NCI-H2107 treated with DMSO at 0.1 percent for 48 hours (cell line): ENCODE results near the gene AFAP1L2.

ENCODE experiments used
- DNase-seq: peaks from one replicate; lab custom pipeline; 2025; ENCODE audit not compliant: unreplicated experiment; lab: John Stamatoyannopoulos, UW

The AFAP1L2 gene

DNA sequence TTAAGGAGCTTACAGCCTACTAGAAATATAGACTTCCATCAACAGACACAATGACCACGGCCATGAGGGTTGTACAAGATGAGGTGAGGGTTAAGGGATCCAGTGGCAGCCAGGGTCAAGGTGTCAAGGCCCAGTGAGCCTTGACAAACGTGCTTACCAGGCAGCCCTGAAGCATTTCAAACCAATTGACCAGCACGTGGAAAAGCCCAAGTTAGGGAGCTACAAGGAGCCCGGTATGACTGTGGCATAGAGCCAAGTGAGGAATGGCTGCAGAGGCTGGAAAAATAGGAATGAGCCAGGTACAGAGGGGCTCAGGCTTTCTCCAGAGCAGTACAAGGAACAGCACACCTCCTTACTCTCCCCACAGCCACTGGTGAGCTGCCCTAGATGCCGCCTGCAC, 12.7 kb downstream of the AFAP1L2 start:
- no peak for DNase-seq

DNA sequence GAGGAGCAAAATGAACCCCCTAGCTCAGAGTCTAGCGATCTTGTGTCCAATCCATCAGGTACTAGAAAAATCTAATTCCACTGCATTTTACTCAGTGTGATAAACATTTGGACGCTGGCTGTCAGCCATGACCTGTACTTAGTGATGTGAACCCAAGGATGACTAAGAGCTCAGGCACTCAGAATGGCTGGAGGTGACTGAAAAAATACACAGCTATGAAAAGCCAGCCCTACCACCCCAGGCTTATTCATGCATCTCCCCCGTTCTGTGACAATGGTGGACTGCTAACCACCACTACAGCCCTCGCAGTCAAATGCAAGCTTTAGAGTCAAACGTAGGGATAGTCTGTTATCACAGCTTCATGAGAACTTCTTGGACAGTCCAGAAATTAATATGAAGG, 14.9 kb downstream of the AFAP1L2 start:
- no peak for DNase-seq

DNA sequence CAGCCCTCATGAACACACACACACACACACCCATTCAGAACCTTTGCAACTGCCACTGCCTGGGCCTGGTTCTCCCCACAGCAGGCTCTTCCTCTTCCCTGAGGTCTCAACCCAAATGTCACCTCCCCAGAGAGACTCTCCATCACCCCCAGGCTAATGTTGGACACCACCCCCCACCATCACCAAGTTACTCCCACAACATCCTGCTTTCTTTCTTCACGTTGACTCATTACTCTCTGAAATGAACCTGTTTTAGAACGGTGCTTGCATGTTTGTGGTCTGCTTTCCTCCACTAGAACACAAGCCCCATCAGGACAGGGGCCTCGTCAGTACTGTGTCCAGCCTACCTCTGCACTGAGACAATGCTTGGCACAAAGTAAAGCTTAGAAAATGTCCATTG, 16.0 kb downstream of the AFAP1L2 start:
- no peak for DNase-seq

DNA sequence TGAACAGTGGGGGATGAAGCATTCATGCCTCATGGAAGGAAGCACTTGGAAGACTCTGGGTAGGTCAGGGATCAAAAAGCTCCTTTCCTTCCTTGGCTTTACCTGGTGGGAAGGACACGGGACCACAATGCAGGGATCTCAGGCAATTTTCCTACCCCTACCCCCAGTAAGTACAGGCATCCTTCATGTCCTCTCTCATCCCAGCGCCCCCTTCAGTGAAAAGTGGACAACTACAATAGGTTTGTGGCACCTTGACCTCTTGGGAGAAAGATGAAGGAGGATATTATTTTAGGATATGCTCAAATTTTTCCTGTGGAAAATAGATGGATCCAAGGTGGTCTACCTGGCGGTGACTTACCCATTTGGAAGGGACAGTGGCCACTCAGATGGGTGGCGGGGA, 16.5 kb downstream of the AFAP1L2 start:
- DNase-seq = no peak

DNA sequence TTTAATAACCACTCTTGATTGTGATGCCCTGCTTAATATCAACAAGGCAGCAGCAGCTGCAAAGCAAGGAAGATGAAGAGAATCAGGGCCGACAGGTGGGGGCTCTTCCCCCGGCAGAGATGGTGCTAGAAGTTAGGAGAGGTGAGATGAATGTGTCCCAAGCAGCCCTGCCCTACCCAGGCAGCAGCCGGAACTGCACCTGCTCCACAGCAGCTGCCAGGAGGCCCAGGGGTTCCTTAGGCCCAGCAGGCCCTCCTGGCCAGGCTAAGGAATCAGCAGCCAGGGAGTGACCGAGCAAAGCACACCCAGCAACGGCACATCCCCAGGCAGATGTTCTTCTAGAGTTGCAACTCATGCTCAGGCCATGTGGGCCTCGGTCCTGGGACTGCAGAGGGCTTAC, 17.9 kb downstream of the AFAP1L2 start:
- DNase-seq = no peak

DNA sequence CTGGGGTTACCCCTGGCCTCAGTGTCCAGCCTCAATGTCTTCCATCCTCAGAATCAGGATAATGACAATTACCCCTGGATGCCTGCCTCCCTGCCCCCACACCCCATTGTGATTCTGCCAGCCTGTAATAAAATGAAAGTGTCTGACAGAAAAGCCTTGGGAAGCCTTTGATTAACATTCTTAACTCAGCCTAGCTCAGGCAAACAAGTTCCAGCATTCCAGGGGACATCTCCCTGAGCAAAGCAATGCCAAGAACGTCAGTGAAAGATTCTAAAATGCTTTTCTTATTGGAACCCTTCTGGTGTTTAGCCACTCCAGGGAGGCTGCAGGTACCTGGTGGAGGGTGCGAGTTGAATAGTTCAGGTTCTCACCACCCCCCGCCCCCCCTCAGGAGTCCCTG, 18.7 kb downstream of the AFAP1L2 start:
- no peak for DNase-seq

DNA sequence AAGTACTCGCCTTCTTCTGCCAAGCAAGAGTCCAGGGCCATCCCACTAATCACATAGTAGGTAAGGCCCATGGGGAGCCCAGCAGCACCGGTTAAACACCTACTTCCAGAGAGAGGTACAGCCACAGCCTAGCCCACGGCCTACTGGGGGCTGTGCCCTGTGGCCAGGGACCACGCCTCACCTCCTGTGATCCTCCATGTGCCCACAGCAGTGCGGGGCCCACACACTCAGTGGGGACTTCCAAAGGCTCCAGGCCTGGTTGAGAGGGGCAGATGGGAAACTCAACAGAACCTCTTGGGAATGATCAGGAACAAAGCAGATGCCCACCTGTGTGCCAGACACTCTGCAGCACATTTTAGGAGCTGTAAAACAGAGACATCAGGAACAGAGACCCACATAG, 19.7 kb downstream of the AFAP1L2 start:
- no peak for DNase-seq

DNA sequence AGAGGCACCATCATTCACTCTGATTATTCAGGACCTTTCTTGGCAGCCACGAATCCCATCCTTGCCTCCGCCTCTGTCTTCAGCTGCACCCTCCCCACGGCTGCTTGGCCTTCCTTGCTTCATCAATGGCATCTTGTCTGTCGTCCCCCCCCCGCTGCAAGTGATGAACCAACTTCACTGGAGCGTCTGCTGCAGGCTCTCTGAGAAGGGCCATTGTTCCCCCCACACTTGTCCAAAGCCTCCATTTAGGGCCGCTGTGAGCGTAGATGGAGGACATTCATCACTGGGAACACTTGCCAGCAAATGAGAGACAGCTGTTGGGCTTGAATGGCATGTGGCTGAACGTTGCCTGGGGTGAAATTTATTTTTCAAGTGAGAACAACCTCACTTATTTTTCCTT, 20.1 kb downstream of the AFAP1L2 start:
- DNase-seq = no peak

DNA sequence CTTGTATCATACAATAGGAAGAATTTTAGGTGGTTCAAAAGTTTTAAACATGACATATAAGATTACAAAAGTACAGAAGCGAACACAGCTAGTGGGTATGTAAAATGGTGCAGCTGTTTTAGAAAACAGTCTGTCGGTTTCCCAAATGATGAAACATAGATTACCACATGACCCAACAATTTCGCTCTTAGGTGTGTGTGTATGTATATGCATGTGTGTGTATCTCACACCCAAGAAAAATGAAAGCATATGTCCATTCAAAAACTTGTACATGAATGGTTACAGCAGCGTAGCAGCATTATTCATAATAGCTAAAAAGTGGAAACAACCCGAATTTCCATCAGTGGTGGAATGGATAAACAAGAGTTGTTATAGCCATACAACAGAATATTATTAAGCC, 23.5 kb downstream of the AFAP1L2 start:
- no peak for DNase-seq

DNA sequence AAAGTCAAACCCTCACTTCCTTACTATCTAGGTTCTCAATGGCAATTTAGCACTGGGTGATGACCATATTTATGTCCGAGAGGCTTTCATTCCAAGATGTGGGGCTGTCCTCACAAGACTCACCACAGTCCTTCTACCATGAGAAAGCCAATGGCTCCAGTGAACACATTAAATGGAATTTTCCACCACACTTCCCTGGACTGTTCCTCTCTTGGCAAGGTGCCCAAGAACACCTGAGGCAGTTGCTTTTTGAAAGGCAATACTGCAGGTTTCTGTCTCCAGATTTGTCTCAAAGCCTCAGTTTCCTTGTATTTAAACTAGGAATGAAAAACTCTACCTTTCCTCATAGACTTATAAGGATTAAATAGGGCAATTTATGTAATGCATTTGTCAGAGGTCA, 24.2 kb downstream of the AFAP1L2 start:
- no peak for DNase-seq

DNA sequence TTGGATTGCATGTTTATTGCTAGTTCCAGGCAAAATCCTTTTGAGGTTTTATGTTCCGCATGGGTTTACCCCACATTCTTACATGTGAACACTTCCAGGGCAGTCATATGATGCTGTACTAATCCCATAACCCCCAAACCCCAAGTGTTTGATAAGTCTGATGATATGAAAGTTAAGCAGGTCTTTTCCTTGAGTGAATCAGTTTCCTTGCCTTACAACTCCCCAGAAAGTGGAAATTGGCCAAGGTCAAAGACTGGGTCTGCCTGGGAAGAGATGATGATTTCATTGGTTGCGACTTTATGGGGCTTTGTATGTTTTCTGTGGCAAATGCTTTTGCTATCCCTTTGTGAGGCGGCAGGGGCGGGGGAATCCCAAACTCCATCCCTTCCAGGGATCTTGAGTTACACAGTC, 24.7 kb downstream of the AFAP1L2 start:
- DNase-seq = no peak

DNA sequence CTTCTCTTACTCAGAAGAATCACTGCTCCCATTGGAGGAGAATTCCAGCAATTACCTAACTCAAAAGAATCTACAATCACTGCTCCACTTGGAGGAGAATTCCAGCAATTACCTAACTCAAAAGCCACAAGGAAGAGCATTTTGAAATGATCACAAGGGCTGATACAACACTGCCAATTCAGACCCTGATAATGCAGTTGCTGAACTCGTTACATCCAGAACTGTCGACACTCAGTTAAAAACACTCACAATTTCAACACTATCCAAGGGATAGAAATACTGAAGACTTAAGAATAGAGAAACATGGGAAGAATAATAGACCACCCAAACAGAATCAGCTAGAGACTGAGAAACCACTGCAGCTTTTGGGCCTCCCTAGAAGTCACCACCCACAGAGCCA, 27.8 kb downstream of the AFAP1L2 start:
- DNase-seq = no peak

DNA sequence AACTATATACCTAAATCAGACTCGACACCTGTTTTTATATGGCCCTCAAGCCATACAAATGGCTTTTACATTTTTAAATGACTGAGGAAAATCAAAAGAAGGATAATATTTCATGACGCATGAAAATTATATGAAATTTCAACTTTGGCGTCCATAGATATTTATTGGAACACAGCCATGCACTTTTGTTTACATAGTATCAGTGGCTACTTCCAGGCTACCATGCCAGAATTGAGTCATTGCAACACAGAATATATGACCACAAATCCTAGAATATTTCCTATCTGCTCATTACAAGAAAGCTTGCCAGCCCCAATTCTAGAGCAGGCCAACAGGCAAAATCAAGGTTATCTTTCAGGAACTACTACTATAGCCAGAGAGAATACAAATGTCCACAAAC, 29.3 kb downstream of the AFAP1L2 start:
- no peak for DNase-seq

DNA sequence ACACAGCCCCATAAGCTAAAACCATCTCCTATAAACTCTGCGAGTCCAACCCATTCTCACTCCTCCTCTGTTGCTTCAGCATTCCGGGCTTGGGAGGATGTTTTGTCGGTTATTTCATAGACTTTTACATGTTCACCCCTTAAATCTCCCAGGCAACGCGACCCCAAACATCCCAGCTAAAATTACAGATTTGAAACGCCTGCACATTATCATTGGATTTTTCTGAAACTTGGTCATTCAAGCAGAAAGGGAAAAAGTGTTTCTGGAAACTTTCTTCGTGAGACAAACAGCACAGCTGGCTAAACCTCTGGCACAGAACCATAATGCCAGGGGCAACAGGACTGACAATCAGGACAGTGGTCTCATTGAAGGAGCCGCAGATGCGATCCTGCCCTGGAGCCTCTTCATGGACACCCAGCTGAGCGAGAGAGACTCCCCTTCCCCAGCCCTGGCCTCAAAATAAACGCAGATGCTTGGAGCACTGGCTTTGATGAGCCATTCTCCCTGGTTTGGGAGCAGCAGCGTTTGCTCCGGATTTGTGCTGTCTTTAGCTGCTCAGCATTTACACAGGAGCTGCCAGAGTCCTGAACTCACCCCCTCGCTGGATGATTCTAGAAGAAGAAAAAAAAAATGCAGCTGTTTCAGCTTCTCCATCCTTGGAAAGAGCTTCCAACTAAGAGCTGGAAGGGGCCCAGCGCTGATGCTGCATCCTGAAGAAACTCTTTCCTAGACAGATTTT, 30.1 kb downstream of the AFAP1L2 start:
- DNase-seq = no peak

DNA sequence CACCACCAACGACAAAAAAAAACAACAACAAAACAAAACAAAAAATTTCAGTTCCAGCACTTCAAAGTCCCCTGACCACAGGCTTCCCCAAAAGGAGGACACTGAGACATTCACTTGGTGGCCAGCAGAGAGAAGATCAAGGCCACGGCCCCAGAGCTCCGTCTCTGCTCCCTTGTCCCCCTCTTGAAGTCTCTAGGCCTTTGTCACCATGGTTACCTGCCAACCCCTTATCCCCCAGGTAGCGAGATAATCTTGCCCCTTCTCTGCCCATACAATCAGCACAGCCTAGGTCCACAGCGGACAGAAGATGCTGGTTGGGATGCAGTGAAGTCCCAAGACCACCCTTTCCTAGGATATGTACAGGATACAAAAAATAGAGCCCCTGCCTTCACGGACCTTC, 30.7 kb downstream of the AFAP1L2 start:
- no peak for DNase-seq

DNA sequence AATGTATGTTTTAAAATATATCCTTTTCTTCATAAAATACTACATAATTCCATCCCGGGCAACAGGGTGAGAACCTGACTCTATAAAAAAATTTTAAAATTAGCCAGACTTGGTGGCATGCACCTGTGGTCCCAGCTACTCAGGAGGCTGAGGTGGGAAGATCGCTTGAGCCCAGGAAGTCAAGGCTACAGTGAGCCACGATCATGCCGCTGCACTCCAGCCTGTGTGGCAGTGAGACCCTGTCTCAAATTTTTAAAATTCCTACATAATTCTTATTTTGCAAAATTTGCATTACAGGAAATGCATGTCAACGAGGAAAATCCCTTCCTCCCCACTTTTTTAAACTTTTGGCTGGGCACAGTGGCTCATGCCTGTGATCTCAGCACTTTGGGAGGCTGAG, 31.3 kb downstream of the AFAP1L2 start:
- no peak for DNase-seq

DNA sequence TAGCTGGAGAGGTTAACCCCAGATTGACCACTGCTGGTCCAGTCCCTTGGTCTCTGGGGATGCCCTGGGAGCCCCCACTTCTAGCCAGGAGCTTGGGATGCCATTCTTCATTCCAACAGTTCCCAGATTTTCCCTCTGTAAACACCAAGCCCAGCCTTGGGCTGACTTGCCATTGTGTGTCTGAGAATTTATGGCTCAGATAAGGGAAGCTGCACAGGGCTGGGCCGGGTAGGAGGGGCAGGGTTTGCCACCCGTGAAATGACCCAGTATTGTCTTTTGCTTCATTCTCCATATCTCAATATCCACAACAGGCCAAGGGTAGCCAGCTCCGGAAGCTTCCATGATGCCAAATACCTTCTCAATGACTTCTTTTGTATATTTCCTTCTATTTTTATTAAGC, 32.1 kb downstream of the AFAP1L2 start:
- DNase-seq = no peak

DNA sequence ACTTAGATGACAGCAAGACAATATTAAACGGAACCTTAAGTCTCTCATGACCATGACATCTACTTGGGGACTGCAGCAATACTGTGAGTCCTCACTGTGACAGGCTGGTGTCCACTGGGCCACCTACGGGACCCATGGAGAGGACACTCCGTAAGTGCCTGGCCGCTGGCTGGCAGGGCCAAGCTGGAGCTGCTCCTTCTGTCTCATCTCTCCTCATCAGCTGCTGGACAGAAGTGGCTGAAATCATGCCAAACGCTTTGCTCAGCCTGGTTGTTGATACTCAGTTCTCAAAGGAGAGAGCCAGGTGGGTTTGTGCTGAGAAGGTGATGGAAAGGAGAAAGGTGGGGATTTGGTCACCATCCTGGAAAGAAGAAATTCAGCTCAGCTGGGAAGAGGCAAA, 33.3 kb downstream of the AFAP1L2 start:
- no peak for DNase-seq

DNA sequence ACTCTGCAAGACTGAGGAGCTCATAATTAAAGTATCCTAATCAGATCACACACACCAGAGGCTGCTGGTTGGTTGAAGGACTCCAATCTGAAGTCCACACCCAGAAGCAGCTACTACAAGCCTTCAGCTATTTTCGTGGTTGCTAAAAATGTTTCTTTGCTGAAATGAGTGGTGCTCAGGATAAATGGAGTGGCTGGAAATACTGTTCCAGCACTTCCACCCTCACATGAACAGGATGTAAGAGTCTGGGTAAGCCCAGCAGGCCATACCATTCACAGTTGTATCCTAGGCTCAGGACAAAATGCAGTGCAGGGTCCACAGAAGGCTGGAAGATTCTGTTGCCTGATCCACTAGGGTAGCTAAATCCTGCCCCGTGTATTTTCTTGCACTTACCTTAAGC, 34.1 kb downstream of the AFAP1L2 start:
- no peak for DNase-seq

DNA sequence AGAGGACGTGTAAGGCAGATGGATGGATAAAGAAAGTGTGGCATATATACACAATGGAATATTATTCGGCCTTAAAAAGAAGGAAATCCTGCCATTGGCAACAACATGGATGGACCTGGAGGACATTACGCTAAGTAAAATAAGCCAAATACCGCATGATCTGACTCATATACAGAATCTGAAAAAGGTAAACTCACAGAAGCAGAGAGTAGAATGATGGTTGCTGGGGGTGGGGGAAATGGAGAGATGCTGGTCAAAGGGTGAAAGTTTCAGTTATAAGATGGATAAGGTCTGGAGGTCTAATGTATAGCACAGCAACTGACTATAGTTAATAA, 36.3 kb downstream of the AFAP1L2 start:
- DNase-seq = no peak

DNA sequence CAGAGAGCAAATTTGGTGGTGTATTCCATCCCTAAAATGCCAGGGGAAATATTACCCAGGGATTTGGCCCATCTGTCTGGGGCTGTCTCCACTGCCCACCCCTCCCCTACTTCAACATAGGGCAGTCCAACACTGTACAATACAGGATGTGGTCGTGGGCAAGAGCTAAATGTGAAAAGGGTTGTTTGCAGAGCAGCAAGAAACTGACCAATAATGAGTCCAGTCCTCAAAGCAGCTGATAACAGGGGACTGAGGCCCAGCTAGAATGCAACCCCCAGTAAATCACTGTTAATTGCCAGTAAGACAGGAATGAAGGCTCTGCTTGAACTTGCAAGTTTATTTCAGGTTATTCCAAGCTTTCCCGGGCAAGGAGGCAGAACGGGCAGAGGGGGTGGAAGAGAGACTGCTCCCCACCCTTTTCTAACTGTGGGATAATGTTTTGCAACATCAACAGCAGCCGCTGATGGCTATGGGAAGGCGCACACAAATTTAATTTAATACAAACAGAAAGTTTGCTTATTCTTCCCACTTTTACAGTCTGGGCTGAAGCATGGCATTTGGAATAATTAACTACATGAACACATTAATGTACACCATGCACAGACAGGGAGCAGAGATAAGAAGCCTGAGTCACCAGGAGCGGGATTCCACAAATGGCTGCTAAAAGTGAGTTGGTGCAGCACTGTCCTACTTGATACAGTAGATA, 36.8 kb downstream of the AFAP1L2 start:
- DNase-seq = no peak

DNA sequence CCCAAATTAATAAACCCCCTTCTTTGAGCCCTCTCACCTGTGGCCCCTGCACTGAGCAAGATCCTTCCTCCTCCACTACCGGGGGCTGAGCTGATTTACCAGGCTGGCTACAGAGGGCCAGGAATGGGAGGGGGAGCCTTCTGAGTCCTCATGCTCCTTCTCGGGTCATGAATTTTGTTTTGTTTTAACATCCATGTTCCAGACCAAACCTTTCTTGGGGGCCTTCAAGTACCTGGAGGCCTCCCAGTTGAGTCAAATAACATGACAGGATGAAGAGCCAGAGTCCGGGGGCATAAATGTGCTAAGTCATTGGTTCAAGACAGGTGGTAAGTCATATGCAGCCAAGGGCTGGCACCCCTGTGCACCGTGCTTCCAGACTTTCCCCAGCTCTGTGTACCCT, 39.6 kb downstream of the AFAP1L2 start:
- DNase-seq = no peak
